GM13977 (cell line): Measurements from ENCODE around the gene SLC1A7.

Source experiments
- DNase-seq: peaks from one replicate; pipeline ENCODE4 v3.0.0; 2012; ENCODE audit warnings: low spot score
- CTCF ChIP-seq: IDR thresholded peaks from 2 replicates; pipeline ENCODE4 v1.5.1; 2012; ENCODE audit warnings: mild to moderate bottlenecking, control low read depth; ENCODE audit not compliant: insufficient read depth; ENCODE audit errors: extremely low read depth, missing control alignments
- in situ Hi-C: fragments of 300-500 bp; cut with MboI; formaldehyde crosslinking; loops from one replicate; pipeline ENCODE4 v1.12.0; 2022; ENCODE audit warnings: low sequenced_read_pairs, low pct_unique_long_range_greater_than_20kb, mixed read lengths, inconsistent platforms; ENCODE audit not compliant: unreplicated experiment

The SLC1A7 gene

GRCh38 chr1:53065391-53065790, 77.0 kb downstream of the SLC1A7 start:
- in situ Hi-C loops = no loop called here
- no peak for TF ChIP-seq CTCF
- peak; percentile 13 for DNase-seq

GRCh38 chr1:53063744-53064515, 78.5 kb downstream of the SLC1A7 start:
- in situ Hi-C loops = no loop called here
- no peak for DNase-seq
- TF ChIP-seq CTCF = no peak

GRCh38 chr1:53062708-53063591, 79.5 kb downstream of the SLC1A7 start:
- DNase-seq = no peak
- in situ Hi-C loops = no loop called here
- TF ChIP-seq CTCF = no peak

- no peak for TF ChIP-seq CTCF
- DNase-seq = peak; percentile 60
- in situ Hi-C loops = no loop called here
Measured at GRCh38 chr1:53061859-53062707, 80.4 kb downstream of the SLC1A7 start, which contains the start of gene PODN. PODN (plus strand) TSS chr1:53062213; CDS start chr1:53069856, 7,643 bp downstream.

- DNase-seq = no peak
- in situ Hi-C loops = no loop called here
- TF ChIP-seq CTCF = no peak
Measured at GRCh38 chr1:53061123-53061858, 81.1 kb downstream of the SLC1A7 start.

GRCh38 chr1:53060579-53060978, 81.9 kb downstream of the SLC1A7 start:
- no peak for DNase-seq
- in situ Hi-C loops = no loop called here
- TF ChIP-seq CTCF = no peak
